NOMO-1 treated with dmso at 0.1 percent for 144 hours (cell line): Measurements from ENCODE around the gene FHL3.
"Not testable (repeated sequence)": the region's sequence is repeated elsewhere in the genome, so short reads cannot be mapped to it uniquely, and the experiment has no call there.

ENCODE experiments used
- DNase-seq: peaks from one replicate; lab custom pipeline; 2025; ENCODE audit not compliant: unreplicated experiment; lab: John Stamatoyannopoulos, UW

The FHL3 gene

GRCh38 chr1:38037221-38037939 lies 32.1 kb upstream of the FHL3 start:
- no peak for DNase-seq

GRCh38 chr1:38034871-38035270 lies 29.6 kb upstream of the FHL3 start:
- DNase-seq: no peak

- not testable (repeated sequence) for DNase-seq
These were observed 27.7 kb upstream of the FHL3 start for GRCh38 chr1:38032992-38033391.

GRCh38 chr1:38031513-38031866 lies 26.2 kb upstream of the FHL3 start:
- no peak for DNase-seq

GRCh38 chr1:38030596-38031512 lies 25.5 kb upstream of the FHL3 start:
- no peak for DNase-seq

GRCh38 chr1:38029685-38030511 lies 24.6 kb upstream of the FHL3 start:
- peak; percentile 70 for DNase-seq

GRCh38 chr1:38029081-38029681 lies 23.9 kb upstream of the FHL3 start:
- DNase-seq: no peak

GRCh38 chr1:38028671-38029070 lies 23.4 kb upstream of the FHL3 start:
- DNase-seq: no peak

GRCh38 chr1:38028105-38028591 lies 22.8 kb upstream of the FHL3 start:
- no peak for DNase-seq

GRCh38 chr1:38027201-38028104 lies 22.1 kb upstream of the FHL3 start:
- DNase-seq: no peak

- no peak for DNase-seq
These were observed 21.4 kb upstream of the FHL3 start for GRCh38 chr1:38026592-38027200.

GRCh38 chr1:38025664-38026063 lies 20.4 kb upstream of the FHL3 start:
- no peak for DNase-seq

- no peak for DNase-seq
These were observed 19.9 kb upstream of the FHL3 start for GRCh38 chr1:38025233-38025632.

- no peak for DNase-seq
These were observed 17.5 kb upstream of the FHL3 start for GRCh38 chr1:38022810-38023209.

GRCh38 chr1:38021969-38022368 lies 16.7 kb upstream of the FHL3 start:
- DNase-seq: no peak

- no peak for DNase-seq
These were observed 15.1 kb upstream of the FHL3 start for GRCh38 chr1:38020396-38020795.

GRCh38 chr1:38018864-38019343 lies 13.6 kb upstream of the FHL3 start:
- peak; percentile 17 for DNase-seq

GRCh38 chr1:38015978-38016725 lies 10.8 kb upstream of the FHL3 start:
- DNase-seq: no peak
